GM19043 (cell line): ENCODE data around the gene CCR3.

Experiments used
- ATAC-seq: cut with Tn5 transposase; IDR thresholded peaks from one replicate; pipeline ENCODE4 v1.9.1; 2021; ENCODE audit warnings: low read depth; ENCODE audit not compliant: unreplicated experiment

The CCR3 gene

DNA sequence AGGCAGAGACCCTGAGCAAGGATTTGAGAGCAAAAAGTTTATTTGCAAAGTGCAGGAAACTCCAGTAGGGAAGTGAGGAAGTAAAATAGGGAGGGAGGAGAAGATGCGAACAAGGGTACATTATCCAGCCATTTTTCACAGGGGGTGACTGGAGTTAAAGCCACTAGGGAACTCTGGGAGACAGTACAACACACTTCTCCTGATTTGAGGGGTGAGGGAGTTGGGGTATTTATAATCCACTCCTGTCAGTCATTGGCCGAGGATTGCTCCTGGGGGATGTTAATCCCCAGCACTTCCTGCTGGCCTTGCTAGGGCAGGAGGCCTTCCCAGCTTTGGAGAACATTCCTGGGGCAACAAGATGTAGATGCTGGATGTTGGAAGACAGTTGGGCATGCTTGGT is 28.2 kb downstream of the CCR3 start:
- no peak for ATAC-seq

DNA sequence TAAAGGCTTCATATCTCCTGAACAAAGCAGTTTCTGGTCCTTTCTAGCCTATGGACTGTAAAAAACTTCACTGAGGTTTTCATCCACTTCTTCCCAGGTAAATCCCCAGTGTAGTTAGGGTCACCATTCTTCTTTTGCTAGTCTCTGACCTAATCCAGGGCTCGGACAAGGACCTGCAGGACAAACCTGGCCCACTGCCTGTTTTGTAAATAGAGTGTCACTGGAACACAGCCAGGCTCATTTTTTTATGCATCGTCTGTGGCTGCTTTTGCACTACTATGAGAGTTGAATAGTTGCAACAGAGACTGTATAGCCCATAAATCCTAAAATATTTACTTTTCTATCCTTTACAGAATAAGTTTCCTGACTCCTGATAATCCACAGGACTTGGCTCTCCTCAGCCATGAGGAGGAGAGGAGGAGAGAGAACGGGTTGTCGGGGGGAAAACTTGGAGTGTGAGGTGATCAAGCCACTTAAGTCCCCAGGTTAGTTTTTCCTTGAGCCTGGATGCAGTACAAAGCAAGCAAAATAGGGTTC is 29.0 kb downstream of the CCR3 start:
- ATAC-seq = no peak

DNA sequence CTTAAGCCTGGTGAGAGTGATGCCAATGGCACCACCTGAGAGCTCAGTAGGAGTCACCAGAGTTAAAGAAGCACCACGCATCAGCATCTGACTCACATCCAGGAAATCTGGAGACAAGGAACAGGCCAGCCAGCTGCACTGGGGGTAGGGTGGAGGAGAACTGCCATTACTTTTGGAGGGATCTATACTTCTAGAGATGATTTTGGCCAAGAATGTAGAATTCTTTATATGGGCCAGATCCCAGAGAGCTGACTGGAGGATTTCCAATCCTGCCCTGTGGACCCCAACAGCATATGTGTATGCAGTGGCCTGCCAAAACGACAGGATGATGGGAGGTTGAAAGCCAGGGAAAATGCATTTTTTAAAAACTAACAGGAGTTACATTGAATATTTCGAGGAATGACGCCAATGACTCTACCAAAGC is 29.8 kb downstream of the CCR3 start:
- ATAC-seq = no peak

DNA sequence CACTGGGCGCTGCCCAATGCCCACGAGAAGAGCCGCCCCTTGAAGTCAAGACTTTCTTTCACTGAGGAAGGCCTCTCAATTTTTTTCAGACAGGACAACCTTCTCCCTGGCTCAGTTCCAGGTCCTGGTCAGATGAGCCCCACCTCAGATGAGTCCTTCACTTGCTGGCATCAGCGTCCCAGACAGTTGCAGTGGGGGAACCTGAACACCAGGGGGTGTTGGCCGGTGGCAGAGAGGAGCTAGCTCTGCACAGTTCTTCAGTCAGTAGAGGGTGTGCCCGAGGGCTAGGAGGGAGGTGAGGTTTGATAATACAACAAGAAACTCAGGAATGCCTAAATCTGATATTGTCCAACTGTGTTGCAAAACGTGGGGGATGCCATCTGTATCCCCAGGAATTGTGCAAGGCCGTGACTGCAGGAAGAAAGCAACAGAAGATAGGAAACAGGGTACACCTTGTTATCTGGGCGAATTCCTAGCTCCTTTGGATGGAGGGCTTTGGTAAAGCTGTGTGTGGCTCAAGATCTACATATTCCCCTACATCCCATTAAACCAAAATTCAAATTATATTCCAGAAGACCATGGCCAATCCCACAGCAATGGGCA is 34.3 kb downstream of the CCR3 start:
- ATAC-seq = no peak

DNA sequence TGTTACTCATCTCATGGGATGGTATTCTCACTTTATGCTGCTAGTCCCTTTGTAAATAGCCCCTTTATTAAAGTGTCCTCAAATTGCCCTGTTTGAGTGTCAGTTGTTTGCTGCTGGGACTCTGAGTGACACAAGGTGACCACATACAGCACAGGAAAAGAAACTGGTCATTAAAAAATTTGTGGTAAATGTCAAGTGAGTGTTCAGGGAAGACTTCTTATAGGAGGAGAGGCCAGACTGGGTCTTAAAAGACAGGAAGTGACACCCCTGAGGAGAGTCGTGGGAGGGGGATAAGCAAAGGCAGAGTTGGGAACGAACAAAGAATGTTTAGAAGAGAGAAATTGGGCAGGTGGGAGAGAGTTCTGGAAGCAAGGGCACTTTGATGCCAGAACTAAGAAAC is 35.2 kb downstream of the CCR3 start:
- ATAC-seq = no peak

DNA sequence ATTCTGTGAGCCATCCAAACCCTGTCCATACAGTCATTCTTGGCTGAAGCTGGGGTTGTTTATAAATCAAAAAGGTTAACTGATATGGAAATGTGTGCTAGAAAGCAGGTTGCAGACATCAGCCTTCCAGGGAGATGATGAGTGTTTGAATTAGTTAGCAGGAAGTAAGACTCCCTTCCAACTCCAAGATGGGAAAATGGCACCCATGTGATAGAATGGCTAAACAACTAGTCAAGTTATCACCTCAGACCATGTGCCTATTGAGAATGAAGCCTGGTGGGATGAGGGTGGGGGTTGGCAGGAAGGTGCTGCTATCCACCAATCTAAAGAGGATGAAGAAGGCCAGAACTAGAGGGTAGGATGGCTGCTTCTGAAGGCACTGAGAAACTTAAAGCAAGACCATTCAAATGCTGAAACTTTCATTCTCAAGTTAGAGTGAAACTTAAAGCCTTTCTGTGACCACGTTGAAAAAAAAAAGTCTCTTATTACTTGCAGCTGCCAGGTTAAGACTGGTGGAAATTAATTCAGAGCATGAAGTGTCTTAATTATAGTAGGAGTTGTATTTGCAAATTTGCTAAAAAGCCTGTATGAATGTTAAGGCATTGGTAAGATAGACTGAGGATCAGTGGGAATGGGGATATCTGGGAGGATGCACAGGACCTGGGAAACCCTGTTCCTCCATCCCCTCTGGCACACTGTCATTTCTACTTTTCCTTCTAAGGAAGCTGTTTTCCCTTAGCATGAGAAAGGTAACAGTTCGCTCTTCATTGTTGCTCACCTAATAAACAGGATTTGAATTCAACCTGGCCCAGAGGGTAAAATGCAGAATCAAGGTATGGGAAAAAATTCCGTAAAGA is 36.8 kb downstream of the CCR3 start:
- ATAC-seq = no peak

DNA sequence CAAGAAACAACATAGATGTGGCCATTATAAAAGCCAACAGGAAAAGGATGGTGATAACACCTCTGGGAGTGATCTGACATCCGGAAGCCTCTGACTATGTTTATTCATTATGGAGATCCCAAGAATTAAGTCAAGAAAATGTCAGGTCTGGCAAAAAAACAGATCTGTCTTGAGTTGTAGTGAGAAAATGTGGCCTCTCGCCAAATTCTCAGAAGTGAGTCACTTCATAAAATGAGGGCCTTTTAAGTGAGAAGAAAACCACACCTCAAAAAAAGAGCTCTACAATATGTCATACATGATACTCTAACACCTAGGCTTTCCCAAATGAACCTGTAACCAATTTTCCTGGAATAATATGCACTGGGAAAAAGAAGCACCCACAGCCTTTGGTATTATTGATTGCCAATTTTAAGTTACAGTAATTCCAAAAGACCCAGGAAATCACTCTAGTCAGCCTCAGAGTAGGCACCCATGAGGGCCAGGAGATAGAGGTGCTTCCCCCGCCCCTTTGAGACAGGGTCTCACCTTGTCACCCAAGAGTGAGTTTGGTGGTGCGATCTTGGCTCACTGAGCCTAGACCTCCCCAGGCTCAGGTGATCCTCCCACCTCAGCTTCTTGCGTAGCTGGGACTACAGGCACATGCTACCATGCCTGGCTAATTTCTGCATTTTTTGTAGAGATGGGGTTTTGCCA is 38.0 kb downstream of the CCR3 start:
- no peak for ATAC-seq

DNA sequence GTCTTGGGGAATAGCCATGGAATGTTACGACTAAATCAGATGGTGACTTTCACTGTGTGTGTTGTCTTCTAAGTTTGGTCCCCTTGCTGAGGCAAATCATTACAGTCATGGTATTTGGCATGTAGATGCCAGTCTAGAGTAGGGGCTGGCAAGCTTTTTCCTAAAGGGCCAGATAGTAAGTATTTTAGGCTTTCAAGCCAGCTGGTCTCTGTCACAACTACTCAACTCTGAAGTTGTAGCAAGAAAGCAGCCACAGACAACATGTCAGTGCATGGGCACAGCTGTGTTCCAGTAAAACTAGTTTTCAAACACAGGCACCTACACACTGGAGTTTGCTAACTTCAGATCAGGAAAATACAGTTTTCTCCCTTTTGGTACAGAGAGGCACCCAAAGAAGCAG is 39.3 kb downstream of the CCR3 start:
- ATAC-seq = no peak

DNA sequence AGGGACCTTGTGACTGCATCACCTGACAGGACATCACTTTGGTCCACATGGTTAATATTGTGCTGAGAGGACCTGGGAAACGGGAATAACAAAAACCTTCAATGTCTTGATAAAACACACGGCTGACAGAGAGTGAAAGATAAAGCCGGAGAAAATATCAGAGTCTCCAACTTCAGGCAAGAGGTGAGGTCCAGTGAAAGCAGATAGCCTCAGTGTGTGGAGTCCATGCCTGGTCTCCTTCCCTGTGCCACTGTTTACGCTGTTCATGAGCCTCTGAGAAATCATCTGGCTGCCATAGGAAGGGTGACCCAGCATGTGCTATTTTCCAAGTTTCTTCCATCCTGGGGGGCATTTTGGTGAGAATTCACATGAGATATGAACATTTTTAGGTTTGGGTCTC is 39.8 kb downstream of the CCR3 start:
- ATAC-seq = no peak

DNA sequence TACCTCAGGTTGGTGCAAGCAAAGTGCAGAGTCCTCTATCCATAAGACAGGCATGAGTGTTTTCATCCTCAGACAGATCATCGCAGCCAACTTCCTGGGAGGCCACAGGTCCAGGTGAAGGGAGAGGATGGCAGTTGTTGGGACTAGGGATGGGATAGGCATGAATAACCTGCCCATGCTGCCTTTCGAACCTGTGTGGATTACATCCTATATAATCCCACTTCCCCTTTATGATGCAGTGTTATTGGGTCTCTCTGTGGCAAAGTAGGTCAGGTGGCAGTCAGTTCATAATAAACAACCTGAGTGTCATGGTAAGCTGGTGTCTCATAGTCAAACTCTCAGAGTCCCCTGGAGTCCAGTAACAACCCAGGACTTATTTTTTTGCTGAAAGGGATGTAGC is 40.4 kb downstream of the CCR3 start:
- ATAC-seq = no peak

DNA sequence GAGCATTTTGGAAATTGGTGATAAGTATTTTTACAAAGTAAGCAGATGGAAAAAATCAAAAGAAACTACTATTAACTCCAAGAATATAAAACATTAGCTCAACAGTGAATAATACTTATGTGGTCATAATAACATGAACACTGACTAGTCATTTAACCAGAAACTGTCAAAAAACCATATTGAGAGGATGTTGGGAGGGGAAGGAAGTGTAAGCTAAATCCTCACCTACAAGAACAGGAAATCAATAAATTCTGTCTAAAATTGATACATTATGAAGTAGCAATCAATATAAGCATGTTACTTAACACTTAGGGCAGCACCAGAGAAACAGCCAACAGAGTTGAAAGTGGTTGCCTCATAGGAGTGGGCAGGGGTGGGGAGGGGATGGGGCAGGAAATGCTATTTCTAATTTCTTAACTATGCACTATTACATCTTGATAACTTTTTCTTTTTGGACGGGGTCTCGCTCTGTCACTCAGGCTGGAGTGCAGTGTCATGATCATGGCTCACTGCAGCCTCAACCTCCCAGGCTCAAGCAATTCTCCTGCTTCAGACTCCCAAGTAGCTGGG is 41.7 kb downstream of the CCR3 start:
- ATAC-seq = no peak

DNA sequence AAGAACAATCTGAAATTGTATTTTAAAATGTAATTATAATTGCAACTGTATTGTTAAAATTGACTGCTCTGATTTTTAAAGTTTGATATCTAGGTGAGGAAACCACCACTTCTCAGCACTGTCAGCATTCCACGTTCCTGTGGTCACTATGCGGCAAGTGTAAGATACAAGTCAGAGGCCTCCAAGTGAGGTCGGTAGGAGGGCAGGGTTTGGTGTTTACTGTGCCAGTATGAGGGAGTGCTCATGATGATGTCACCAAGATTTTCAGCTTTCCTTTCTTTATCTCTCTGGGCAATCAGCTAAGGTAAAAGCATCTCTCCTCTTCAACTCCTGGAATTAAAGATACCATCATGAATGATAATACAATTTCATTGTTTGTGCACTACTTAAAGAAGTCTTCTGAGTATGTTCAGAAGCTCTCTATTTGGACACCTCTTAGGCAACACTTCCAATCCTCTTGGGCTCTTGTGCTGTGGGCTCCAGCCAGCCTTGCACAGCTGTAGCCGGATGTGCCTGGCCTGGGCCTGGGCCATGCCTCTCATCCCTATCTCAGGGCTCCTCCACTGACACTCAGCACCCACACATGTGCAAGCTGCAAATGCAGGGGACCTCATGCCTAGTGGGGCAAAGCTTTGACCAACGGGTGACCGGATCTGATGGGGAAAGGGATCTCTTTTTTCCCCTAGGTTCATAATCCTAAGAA is 42.9 kb downstream of the CCR3 start:
- no peak for ATAC-seq

DNA sequence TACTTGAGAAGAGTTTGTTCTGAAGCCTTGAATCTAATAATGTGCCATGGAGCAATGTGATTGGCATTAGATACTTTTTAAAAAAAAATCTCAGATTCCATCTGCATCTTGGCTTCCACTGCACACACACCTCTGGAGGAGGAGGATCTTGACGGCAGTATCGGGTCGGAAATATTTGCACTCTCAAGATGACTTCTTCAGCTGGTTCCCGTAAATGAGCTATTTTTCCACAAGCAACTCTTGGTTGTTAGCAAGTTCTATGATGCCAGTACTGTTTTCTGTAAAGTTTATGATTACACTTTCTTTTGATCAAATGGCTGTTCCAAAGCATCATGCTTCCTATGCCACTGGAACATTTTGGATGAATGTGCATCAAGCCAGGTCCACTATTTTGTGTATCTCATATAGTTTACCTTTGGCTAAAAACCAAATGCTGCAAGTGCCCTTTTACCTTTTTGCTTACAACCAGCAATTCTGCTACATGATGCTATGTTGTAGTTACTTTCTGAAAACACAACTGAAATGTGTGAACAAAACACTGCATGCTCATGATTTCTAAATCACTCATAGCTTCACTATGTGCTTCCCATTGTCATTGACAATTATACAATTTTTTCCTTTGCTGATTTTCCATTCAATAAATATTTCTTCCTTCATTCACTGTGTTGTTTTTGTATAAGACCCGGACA is 43.8 kb downstream of the CCR3 start:
- no peak for ATAC-seq

DNA sequence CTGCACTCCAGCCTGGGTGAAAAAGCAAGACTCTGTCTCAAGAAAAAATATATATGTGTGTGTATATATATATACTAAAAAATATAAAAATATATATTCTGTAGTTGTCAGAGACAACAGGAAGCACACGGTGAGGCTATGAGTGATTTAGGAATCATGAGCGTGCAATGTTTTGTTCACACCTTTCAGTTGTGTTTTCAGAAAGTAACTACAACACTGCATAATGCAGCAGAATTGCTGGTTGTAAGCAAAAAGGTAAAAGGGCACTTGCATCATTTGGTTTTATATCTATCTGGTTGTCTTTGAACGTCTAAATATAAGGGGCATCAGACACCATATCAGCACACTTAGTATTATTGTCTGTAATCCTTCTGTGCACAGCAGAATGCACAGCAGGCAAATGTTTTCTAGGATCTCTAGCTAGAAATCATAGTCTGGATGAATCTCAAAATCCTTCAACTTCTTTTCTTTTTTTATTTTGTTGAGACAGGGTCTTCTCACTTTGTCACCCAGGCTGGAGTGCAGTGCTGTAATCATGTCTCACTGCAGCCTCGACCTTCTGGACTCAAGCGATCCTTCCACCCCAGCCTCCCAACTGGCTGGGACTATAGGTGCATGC is 44.8 kb downstream of the CCR3 start:
- no peak for ATAC-seq

DNA sequence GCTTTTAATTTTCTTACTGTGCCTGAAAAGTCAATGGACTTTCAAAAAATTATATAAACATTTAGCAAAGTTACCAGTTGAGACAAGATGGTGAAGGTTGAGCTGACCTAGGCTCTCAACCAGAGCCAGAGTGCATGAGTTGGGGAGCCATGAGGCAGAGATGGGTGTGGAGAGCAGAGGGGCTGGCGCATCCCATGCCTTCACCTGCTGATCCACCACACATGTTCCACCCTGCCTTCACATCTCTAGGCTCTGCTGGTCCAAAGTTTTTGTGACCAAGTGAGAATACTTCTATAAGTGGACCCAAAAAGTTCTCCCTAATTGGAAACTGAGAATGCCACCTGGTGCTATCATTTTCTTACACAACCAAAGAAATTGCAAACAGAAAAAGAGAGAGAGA is 47.3 kb downstream of the CCR3 start:
- ATAC-seq = no peak

DNA sequence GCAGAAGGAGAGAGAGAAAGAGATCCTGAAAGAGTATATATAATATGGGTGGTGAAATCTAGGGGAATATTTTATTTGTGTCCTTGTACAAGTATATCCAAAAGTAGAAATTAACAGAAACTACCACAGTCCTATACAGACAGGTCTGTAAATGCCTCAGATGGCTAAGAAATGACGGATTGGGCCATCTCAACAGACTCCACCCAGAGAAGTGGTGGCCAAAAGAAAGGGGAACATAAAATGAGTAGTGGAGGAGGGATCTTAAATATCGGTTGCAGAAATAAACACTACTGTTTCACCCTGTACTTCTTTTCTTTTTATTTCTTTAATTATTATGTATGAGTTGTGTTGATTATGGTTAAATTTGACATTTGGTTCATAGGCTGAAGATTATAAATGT is 47.7 kb downstream of the CCR3 start:
- no peak for ATAC-seq

DNA sequence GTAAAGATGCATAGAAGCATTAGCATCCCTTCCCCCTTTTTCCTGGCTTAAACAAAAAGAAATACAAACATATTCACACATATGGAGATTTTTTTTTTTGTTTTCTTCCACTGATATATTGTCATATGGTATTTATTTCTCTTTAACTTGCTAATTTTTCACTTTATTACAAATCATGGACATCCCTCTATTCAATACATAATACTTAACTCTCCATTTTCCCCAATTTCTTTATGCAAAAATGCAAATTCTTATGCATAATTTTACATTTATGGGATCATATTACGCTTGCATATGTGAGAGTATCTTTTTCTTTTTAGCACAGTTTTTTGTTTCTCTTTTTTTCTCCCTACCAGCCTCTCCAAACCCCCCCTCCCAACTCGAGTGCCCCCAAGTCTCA is 48.8 kb downstream of the CCR3 start:
- ATAC-seq = no peak

DNA sequence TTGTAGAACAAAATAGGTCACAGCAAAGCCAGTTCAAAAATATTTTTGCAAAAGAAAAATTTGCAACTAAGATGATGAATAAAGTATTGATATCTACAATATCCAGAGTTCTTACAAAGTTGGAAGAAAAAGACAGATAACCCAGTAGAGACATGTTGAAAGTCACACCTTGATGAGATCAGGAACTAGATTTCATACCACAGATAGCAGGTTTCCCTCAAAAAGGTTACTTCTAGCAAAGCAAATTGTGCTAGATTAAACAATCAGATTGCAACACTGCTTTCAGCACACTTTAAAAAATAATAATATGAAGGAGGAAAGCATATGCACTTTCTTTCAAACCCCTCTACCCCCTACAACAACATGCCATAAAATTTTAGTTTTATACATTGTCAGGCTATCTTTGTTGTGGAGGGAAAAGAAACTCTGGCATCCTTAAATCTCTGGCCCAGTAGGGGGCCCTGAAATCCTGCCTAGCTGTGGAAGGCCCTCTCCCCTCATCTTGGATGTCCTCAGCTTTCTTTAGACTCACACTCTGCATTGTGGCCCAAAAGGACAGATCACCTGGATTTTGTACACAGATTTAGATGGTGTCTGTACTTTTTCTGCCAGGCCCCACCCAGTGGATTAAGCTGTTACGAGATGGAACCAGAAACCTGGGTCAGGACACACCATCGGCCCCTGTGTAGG is 50.9 kb downstream of the CCR3 start:
- no peak for ATAC-seq
